ENCODE measurements around the gene MREG. TPM values are rescaled to one million over a fixed set of nuclear protein-coding genes. Genes with fewer than 3 reads are reported as not detected.

Gene MREG
- total RNA-seq, 4 donors from 2014 or later: 2.2 to 5.6 (median 3.7) TPM

- no peak for TF ChIP-seq CTCF (IDR thresholded peaks at IDR 0.05)
- DNase-seq (ENCODE audit: low spot score) (no peak), ATAC-seq (ENCODE audit: low FRiP score) (no peak)
Observed at GRCh38 chr2:215914054-215914776, 99.1 kb downstream of the MREG start.

GRCh38 chr2:215912299-215912842 lies 101.0 kb downstream of the MREG start:
- ATAC-seq (ENCODE audit: low FRiP score) (no peak), DNase-seq (ENCODE audit: low spot score) (no peak)
- no peak for TF ChIP-seq CTCF (IDR thresholded peaks at IDR 0.05)

- no peak for TF ChIP-seq CTCF (IDR thresholded peaks at IDR 0.05)
- ATAC-seq (ENCODE audit: low FRiP score): no peak
- no peak for DNase-seq (ENCODE audit: low spot score)
Observed at GRCh38 chr2:215911301-215912085, 101.9 kb downstream of the MREG start.

- no peak for DNase-seq (ENCODE audit: low spot score)
- no peak for TF ChIP-seq CTCF (IDR thresholded peaks at IDR 0.05)
- ATAC-seq (ENCODE audit: low FRiP score): no peak
Observed at GRCh38 chr2:215910180-215910579, 103.2 kb downstream of the MREG start.

GRCh38 chr2:215907147-215907546 lies 106.2 kb downstream of the MREG start:
- TF ChIP-seq CTCF (IDR thresholded peaks at IDR 0.05): no peak
- ATAC-seq (ENCODE audit: low FRiP score) (no peak), DNase-seq (ENCODE audit: low spot score) (no peak)

- no peak for DNase-seq (ENCODE audit: low spot score)
- TF ChIP-seq CTCF (IDR thresholded peaks at IDR 0.05): no peak
- no peak for ATAC-seq (ENCODE audit: low FRiP score)
Observed at GRCh38 chr2:215906458-215906857, 106.9 kb downstream of the MREG start.

Data from omental fat pad (tissue), 4 donors.